ENCODE results near the gene MICAL2.

The MICAL2 gene

GRCh38 chr11:12235947-12236743 is 125.8 kb downstream of the MICAL2 start:
- no peaks in the 10 kb centered on the region for H3K9me3 ChIP-seq (ENCODE audit: control insufficient read depth, low read length)
- peaks cover 11% of the 10 kb centered on the region for H3K4me1 ChIP-seq (ENCODE audit: control insufficient read depth, insufficient read depth, low read length, poor library complexity, severe bottlenecking)
- 84 to 98% methylated on average over 9 to 10 of the region's 13 CpGs for WGBS, 2 experiments (ENCODE audit: insufficient coverage in 2 of 2)
- H3K4me3 ChIP-seq (ENCODE audit: extremely low read depth, insufficient read depth, low read length, poor library complexity, severe bottlenecking): no peak overlapping the region
- peak overlapping the region; percentile 32 for H3K27ac ChIP-seq (ENCODE audit: low read depth, low read length, severe bottlenecking)
- peaks cover 85% of the 10 kb centered on the region for H3K36me3 ChIP-seq (ENCODE audit: control insufficient read depth, insufficient read depth, low read length)

GRCh38 chr11:12236744-12237101 is 126.3 kb downstream of the MICAL2 start:
- Histone ChIP-seq H3K4me3 (ENCODE audit: extremely low read depth, insufficient read depth, low read length, poor library complexity, severe bottlenecking) (no peak overlapping the region), H3K4me1 (ENCODE audit: control insufficient read depth, insufficient read depth, low read length, poor library complexity, severe bottlenecking) (peaks cover 11% of the 10 kb centered on the region), H3K27ac (ENCODE audit: low read depth, low read length, severe bottlenecking) (no peak overlapping the region), H3K36me3 (ENCODE audit: control insufficient read depth, insufficient read depth, low read length) (peaks cover 85% of the 10 kb centered on the region), H3K9me3 (ENCODE audit: control insufficient read depth, low read length) (no peaks in the 10 kb centered on the region)
- WGBS, 2 experiments (ENCODE audit: insufficient coverage in 2 of 2): 58 to 75% methylated on average over 4 of the region's 5 CpGs

GRCh38 chr11:12237381-12237784 is 127.0 kb downstream of the MICAL2 start:
- Histone ChIP-seq H3K27ac (ENCODE audit: low read depth, low read length, severe bottlenecking) (peak overlapping the region; percentile 16), H3K9me3 (ENCODE audit: control insufficient read depth, low read length) (no peaks in the 10 kb centered on the region), H3K36me3 (ENCODE audit: control insufficient read depth, insufficient read depth, low read length) (peaks cover 85% of the 10 kb centered on the region), H3K4me3 (ENCODE audit: extremely low read depth, insufficient read depth, low read length, poor library complexity, severe bottlenecking) (no peak overlapping the region), H3K4me1 (ENCODE audit: control insufficient read depth, insufficient read depth, low read length, poor library complexity, severe bottlenecking) (peaks cover 17% of the 10 kb centered on the region)
- WGBS, 2 experiments (ENCODE audit: insufficient coverage in 2 of 2): 100% methylated on average over 1 to 2 of the region's 3 CpGs

GRCh38 chr11:12238420-12238819 is 128.0 kb downstream of the MICAL2 start:
- no peaks in the 10 kb centered on the region for H3K9me3 ChIP-seq (ENCODE audit: control insufficient read depth, low read length)
- 87 to 97% methylated on average over 4 of the region's 4 CpGs for WGBS, 2 experiments (ENCODE audit: insufficient coverage in 2 of 2)
- H3K27ac ChIP-seq (ENCODE audit: low read depth, low read length, severe bottlenecking): no peak overlapping the region
- peaks cover 83% of the 10 kb centered on the region for H3K36me3 ChIP-seq (ENCODE audit: control insufficient read depth, insufficient read depth, low read length)
- no peak overlapping the region for H3K4me3 ChIP-seq (ENCODE audit: extremely low read depth, insufficient read depth, low read length, poor library complexity, severe bottlenecking)
- peaks cover 8% of the 10 kb centered on the region for H3K4me1 ChIP-seq (ENCODE audit: control insufficient read depth, insufficient read depth, low read length, poor library complexity, severe bottlenecking)

DNA sequence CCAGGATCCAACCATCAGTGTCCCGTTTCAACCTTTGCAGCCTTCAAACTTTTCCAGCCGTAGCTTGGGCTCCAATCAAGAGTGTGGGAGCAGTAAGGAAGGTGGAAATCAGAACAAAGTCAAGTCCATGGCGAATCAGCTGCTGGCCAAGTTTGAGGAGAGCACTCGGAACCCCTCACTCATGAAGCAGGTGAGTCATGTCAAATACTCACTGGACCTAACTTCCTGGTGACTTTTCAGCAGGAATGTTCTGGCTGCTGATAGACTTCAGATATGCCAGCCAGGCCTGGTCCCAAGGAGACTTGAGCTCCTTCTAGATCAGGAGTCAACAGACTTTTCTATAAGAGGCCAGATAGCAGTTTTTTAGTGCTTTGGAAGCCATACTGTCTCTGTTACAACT is 129.0 kb downstream of the MICAL2 start:
- H3K36me3 ChIP-seq (ENCODE audit: control insufficient read depth, insufficient read depth, low read length): peaks cover 83% of the 10 kb centered on the region
- no peaks in the 10 kb centered on the region for H3K9me3 ChIP-seq (ENCODE audit: control insufficient read depth, low read length)
- no peak overlapping the region for H3K4me3 ChIP-seq (ENCODE audit: extremely low read depth, insufficient read depth, low read length, poor library complexity, severe bottlenecking)
- WGBS, 2 experiments (ENCODE audit: insufficient coverage in 2 of 2): 92 to 94% methylated on average over 2 to 4 of the region's 4 CpGs
- H3K27ac ChIP-seq (ENCODE audit: low read depth, low read length, severe bottlenecking): no peak overlapping the region
- H3K4me1 ChIP-seq (ENCODE audit: control insufficient read depth, insufficient read depth, low read length, poor library complexity, severe bottlenecking): peaks cover 8% of the 10 kb centered on the region

DNA sequence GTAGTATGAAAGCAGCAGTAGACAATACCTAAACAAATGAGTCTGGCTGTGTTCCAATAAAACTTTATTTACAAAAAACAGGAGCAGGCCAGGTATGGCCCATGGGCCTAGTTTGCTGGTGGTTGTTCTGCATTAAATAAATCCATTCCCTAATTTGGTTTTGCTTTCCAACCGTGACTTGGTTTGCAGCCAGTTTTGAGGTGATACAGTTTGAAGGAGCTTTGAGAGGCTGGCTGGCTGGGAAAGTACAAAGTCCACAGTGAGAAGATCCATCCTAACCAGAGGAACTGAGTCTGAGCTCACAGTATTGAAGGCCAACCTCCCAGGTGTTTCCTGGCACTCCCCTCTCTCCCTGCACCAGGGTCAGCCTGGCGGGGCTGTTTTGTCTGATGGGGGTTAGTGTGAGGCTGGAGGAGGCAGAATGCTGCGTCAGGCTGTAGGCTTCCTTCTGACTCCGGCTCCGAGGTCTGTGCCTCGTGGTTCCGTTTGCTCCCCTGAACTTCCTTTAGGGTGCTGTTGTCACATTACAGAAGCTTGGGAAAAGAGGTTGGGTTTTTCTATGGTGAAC is 129.5 kb downstream of the MICAL2 start:
- Histone ChIP-seq H3K27ac (ENCODE audit: low read depth, low read length, severe bottlenecking) (no peak overlapping the region), H3K4me1 (ENCODE audit: control insufficient read depth, insufficient read depth, low read length, poor library complexity, severe bottlenecking) (peaks cover 8% of the 10 kb centered on the region), H3K36me3 (ENCODE audit: control insufficient read depth, insufficient read depth, low read length) (peaks cover 83% of the 10 kb centered on the region), H3K9me3 (ENCODE audit: control insufficient read depth, low read length) (no peaks in the 10 kb centered on the region), H3K4me3 (ENCODE audit: extremely low read depth, insufficient read depth, low read length, poor library complexity, severe bottlenecking) (no peak overlapping the region)
- 100% methylated on average over 4 of the region's 7 CpGs; no CpG with 5 or more reads in 1 of the 2 experiments for WGBS, 2 experiments (ENCODE audit: insufficient coverage in 2 of 2)

DNA sequence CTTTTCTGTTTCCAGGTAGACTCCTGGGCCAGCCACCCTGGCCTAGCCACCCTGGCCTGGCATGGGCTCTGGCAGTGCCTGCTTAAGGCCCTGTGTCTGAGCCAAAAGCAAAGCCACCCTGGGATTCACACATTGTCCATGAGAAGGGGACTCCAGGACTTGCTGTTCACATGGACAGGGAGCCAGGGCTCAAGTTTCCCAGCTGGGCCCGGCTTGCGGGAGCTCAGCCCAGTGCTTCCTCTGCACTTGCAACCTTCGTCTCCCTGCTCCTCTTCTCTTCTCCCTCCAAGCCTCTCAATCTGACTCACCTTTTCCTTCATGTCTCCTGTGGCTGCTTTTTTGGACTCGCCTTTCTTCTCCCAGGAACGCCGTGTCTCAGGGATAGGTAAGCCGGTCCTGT is 130.3 kb downstream of the MICAL2 start:
- Histone ChIP-seq H3K36me3 (ENCODE audit: control insufficient read depth, insufficient read depth, low read length) (peaks cover 87% of the 10 kb centered on the region), H3K27ac (ENCODE audit: low read depth, low read length, severe bottlenecking) (no peak overlapping the region), H3K4me1 (ENCODE audit: control insufficient read depth, insufficient read depth, low read length, poor library complexity, severe bottlenecking) (peaks cover 8% of the 10 kb centered on the region), H3K9me3 (ENCODE audit: control insufficient read depth, low read length) (no peaks in the 10 kb centered on the region), H3K4me3 (ENCODE audit: extremely low read depth, insufficient read depth, low read length, poor library complexity, severe bottlenecking) (no peak overlapping the region)
- 90 to 93% methylated on average over 7 of the region's 7 CpGs for WGBS, 2 experiments (ENCODE audit: insufficient coverage in 2 of 2)

DNA sequence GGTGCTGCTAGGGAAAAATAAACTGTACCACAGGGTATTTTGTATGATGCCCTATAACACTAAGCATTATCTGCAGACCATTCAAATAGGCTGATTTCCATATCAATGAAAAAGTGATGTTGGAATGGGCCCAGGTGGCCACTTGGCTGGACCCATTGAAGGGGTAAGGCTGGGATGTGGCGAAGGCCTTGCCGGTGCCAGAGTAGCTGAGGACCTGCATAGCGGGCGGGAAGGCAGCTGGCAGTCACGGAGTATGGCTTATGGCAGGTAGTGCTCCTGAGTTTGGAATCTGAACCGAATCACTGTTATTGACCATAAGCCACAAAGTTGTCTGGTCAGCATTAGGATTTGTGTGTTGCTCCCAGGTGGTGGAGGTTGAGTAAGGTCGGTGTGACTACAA is 131.0 kb downstream of the MICAL2 start:
- H3K4me3 ChIP-seq (ENCODE audit: extremely low read depth, insufficient read depth, low read length, poor library complexity, severe bottlenecking): no peak overlapping the region
- peaks cover 8% of the 10 kb centered on the region for H3K4me1 ChIP-seq (ENCODE audit: control insufficient read depth, insufficient read depth, low read length, poor library complexity, severe bottlenecking)
- no peaks in the 10 kb centered on the region for H3K9me3 ChIP-seq (ENCODE audit: control insufficient read depth, low read length)
- H3K27ac ChIP-seq (ENCODE audit: low read depth, low read length, severe bottlenecking): no peak overlapping the region
- 97 to 98% methylated on average over 7 of the region's 7 CpGs for WGBS, 2 experiments (ENCODE audit: insufficient coverage in 2 of 2)
- peaks cover 95% of the 10 kb centered on the region for H3K36me3 ChIP-seq (ENCODE audit: control insufficient read depth, insufficient read depth, low read length)

DNA sequence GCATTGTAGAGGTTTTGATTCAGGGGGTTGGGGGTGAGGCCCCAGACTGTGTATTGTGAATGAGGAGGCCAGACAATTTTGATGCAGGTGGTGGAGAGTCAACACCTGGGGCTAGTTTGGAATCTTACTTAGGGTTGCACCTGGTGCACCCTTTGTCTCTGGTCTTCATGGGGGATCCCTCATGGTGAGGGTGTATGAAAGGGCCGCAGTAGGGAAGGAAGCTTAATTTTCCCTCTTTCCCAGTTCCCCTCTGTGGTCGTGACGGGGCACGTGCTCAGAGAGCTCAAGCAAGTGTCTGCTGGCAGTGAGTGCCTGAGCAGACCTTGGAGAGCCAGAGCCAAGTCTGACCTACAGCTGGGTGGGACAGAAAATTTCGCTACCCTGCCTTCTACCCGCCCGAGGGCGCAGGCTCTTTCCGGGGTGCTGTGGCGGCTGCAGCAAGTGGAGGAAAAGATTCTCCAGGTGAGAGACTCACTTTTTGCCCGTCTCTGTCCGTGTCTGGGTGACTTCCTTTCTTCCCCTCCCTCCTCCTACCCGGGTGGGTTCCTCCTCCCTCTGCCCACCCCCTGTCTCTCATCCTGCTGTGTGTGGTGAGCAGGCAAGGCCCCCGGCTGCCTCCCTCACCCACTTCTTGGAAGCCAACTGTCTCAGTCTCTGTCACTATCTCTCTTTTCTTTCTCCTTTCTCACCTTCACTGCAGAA is 131.7 kb downstream of the MICAL2 start:
- Histone ChIP-seq H3K36me3 (ENCODE audit: control insufficient read depth, insufficient read depth, low read length) (peaks cover 96% of the 10 kb centered on the region), H3K27ac (ENCODE audit: low read depth, low read length, severe bottlenecking) (no peak overlapping the region), H3K4me1 (ENCODE audit: control insufficient read depth, insufficient read depth, low read length, poor library complexity, severe bottlenecking) (peaks cover 8% of the 10 kb centered on the region), H3K4me3 (ENCODE audit: extremely low read depth, insufficient read depth, low read length, poor library complexity, severe bottlenecking) (no peak overlapping the region), H3K9me3 (ENCODE audit: control insufficient read depth, low read length) (no peaks in the 10 kb centered on the region)
- WGBS, 2 experiments (ENCODE audit: insufficient coverage in 2 of 2): 77 to 86% methylated on average over 10 of the region's 14 CpGs

DNA sequence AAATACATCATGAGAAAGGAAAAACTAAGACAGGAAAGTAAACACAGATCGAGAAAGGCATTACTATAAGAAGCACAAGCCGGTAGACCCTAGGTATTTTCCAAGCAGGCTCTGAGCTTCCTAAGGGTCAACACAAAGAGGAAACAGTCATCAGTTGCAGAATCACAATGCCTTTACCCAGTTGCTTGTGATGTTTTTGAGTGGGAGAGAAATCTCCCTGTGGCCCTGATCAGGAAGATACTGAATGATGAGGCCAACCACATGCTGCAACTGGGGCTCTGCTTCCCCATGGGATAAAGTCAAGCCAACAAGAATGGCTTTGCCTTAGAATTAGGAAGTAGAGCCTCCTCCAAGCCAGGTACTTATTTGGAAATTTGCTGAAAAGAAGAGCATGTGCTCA is 132.6 kb downstream of the MICAL2 start:
- H3K36me3 ChIP-seq (ENCODE audit: control insufficient read depth, insufficient read depth, low read length): peaks cover 95% of the 10 kb centered on the region
- no peaks in the 10 kb centered on the region for H3K9me3 ChIP-seq (ENCODE audit: control insufficient read depth, low read length)
- 94 to 100% methylated on average over 1 to 2 of the region's 2 CpGs for WGBS, 2 experiments (ENCODE audit: insufficient coverage in 2 of 2)
- H3K4me1 ChIP-seq (ENCODE audit: control insufficient read depth, insufficient read depth, low read length, poor library complexity, severe bottlenecking): peaks cover 8% of the 10 kb centered on the region
- H3K4me3 ChIP-seq (ENCODE audit: extremely low read depth, insufficient read depth, low read length, poor library complexity, severe bottlenecking): no peak overlapping the region
- H3K27ac ChIP-seq (ENCODE audit: low read depth, low read length, severe bottlenecking): no peak overlapping the region

DNA sequence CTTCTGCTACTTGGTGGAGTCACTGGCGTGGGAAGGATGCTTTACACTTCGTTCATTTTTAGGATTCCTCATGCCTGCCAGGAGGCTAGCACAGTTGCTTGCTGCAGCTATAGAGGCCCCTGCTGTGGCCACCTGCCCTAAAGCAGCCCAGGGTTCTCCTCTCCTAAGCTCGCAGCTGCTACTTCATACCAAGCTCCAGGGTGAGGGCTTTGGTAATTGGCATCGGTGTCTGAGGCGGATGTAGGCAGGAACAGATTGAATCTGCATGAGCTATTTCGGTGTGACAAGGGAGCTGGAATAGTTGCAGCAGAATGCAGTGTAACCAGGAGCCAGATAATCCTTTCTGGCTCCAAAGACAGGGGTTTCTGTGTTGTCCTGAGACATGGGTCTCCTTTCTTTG is 133.1 kb downstream of the MICAL2 start:
- Histone ChIP-seq H3K4me1 (ENCODE audit: control insufficient read depth, insufficient read depth, low read length, poor library complexity, severe bottlenecking) (peaks cover 8% of the 10 kb centered on the region), H3K27ac (ENCODE audit: low read depth, low read length, severe bottlenecking) (no peak overlapping the region), H3K36me3 (ENCODE audit: control insufficient read depth, insufficient read depth, low read length) (peaks cover 95% of the 10 kb centered on the region), H3K9me3 (ENCODE audit: control insufficient read depth, low read length) (no peaks in the 10 kb centered on the region), H3K4me3 (ENCODE audit: extremely low read depth, insufficient read depth, low read length, poor library complexity, severe bottlenecking) (no peak overlapping the region)
- WGBS, 2 experiments (ENCODE audit: insufficient coverage in 2 of 2): 95 to 98% methylated on average over 4 to 5 of the region's 6 CpGs
